LNCAP (cell line): ENCODE data around the gene AGFG2.

Experiments used
- TF ChIP-seq, protein P1 (sequence below): fragments of 450-650 bp; IDR thresholded peaks from 2 replicates; pipeline ENCODE4 v1.5.1; 2017; ENCODE audit warnings: mild to moderate bottlenecking

The AGFG2 gene

DNA sequence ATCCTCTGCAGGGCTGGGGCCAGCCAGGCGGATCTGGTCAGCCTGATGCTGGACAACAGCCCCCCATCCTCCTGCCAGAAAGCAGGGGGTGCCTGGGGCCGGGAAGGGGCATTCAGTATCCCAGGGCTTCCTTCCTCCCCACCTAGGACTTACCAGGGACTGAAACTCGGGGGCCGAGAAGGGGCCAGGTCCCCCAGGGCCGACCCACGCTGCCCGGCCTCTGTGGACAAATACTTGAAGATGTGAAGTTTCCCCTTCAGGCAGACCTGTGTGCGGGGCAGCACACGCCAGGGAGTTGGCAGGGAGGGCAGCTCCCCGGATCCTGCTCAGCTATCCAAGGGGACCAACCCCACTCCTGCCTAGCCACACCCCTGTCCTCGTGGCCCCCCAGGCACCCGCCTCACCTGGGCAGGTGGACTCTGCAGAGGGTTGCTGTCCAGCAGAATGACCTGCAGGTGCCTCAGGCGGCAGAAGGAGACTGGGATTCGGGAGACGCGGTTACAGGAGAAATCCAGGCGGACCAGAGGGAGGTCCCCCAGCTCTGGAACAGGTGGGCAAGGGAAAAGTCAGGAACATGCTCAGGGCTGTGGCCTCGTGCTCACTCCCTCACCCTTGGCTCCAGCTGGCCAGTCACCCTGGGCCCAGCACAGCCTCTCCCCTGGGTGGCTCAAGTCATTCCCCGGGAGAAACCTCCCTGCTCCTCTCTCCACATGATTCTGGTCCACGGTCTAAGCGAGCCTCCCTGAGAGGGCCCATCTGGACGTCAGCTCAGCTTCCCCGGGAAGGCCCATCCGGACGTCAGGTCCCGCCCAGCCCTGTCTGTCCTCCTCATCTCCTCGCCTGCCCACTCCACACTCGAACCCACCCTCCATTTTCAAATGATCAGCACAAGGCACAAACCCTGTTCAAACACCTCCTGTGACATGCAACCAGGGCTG is 39.5 kb downstream of the AGFG2 start:
- TF ChIP-seq, protein P1, sequence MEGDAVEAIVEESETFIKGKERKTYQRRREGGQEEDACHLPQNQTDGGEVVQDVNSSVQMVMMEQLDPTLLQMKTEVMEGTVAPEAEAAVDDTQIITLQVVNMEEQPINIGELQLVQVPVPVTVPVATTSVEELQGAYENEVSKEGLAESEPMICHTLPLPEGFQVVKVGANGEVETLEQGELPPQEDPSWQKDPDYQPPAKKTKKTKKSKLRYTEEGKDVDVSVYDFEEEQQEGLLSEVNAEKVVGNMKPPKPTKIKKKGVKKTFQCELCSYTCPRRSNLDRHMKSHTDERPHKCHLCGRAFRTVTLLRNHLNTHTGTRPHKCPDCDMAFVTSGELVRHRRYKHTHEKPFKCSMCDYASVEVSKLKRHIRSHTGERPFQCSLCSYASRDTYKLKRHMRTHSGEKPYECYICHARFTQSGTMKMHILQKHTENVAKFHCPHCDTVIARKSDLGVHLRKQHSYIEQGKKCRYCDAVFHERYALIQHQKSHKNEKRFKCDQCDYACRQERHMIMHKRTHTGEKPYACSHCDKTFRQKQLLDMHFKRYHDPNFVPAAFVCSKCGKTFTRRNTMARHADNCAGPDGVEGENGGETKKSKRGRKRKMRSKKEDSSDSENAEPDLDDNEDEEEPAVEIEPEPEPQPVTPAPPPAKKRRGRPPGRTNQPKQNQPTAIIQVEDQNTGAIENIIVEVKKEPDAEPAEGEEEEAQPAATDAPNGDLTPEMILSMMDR = no peak

DNA sequence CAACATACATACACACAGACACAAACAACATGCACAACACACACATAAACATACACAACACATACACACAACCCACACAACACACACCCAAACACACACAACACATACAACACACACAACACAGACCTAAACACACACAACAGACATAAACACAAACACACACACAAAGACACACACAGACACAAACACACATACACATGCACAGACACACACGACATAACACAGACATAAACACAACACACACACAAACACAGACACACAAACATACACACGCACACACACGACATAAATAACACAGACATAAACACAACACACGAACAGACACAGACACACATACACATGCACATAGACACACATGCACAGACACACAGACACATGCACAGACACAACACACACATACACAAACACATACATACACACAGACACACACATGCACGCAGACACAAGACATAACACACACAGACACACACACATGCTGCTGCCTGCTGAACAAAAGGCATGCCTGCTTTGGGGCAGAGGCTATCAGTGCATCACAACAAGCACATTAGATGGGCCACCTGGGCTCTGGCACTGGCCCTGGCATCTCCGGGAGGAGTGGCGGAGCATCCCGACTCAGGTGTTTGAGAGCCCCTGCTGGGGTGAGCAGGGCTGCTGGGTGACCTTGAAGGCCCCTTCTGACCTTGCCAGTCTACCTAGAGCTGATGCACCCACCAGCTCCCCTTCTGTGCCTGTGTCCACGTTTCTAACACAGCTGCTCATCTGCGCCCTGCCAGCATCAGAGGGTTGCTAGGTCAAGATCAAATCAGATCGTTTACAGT is 41.7 kb downstream of the AGFG2 start:
- TF ChIP-seq, protein P1 = no peak

DNA sequence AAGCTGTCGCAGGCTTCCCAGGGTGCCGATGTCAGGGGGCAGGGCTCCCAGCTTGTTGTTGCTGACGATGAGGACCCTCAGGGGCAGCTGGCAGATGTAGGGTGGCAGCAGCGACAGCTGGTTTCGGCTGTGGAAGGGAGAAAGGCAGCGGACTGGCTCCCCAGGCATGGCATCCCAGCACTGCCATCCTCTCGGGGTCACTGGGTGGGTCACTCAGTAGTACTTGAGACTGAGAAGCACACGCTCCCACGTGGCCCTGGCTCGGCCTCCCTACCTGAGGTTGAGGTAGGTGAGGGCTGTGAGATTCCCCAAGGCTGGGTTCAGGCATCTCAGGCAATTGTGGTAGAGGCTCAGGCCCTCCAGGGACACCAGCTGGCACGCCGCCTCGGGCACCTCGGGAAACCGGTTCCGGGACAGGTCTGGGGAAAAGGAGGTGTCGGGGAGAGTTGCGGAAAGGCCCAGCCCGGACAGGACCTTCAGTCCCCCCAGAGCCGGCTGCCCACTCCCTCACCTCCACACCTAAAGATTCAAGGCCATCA is 43.1 kb downstream of the AGFG2 start:
- TF ChIP-seq, protein P1 = no peak

DNA sequence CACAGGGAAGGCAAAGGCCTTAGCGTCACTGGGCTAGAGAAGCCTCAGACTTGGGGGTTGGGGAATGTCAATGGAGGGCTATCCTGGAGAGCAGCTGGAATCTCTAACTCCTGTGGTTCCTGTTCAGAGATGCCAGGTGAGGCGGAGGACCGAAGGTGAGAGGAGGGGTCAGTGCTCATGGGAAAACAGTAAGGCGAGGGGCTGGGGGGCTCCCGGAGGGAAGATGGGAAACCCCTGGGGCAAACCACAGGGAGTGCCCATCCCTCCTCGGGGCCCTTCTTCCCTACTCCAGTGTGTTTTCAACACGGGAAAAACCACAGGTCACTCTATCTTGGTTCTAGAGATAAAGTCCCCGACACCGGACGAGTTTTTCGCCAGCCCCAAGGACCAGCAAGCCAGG is 43.6 kb downstream of the AGFG2 start:
- TF ChIP-seq, protein P1 = no peak

DNA sequence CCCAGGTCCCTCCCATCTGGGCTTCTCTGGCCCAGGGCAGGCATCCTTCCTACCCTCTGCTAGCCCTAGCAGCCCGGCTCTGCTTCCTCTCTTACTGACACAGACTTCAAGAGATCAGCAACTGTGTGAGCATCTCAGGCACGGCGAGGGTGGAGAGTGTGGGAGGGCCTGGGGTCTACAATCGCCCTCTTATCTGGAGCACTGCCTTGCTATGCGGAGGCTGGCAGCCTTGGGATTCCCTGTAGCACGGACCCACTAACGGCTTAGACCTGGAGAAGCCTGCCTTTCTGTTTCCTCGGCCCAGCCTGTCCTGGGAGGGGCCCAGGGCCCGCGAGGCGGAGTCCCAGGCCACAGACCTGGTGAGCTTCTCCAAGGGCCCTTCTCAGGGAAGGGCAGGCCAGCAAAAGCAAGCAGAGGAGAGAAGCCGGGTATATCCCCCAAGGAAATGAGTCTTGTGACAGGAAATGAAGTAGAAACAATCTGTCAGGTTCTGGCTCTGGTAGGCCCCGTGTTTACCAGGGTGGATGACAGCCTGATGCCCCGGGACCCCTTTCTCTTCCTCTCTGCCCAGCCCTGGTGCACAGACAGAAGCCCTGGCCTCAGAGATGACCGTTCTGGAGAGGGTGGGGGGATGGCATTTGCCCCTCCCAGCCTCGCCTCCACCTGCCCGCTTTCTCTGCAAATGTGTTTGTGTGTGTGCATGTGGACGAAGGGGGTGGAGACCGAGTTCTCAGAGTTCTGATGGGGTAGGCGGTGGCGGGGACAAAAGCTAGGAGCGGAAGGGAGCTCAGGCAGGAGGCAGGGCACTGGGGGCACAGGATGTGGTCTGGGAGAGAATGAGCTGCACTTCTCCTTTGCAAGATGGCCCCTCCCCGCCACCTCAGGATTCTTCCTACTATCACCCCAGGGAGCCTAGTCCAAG is 44.4 kb downstream of the AGFG2 start:
- TF ChIP-seq, protein P1 = no peak

DNA sequence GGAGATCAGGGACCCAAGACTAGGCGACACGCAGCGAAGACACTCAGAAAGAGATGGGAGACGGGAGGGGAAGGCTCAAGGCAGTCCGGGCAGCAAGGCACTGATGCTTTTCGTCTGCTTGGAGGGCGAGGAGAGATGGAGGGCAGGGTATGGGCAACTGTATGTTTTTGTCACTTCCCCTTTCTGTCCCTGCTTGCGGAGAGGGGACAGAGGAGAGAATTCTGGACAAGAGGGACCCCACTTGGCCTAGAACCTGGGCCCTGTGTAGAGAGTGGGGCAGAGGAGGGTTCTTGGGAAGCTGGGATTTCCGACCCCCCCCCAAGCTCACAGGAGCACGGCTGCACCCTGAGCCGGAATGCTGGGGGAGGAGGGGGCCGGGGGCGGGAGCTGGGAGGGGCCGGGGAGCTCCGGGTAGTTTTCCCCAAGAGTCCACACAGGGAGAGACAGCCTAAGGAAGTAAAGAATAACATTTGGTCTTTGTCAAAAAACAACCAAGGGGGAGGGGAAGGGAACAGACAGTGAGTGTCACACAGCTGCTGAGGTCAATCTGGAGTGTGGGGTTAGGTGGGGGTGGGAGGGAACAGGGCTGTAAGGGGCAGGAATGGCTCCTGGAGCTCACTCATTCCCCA is 45.2 kb downstream of the AGFG2 start:
- TF ChIP-seq, protein P1 = no peak
